HepG2 (cell line): ENCODE results near the gene NEU4. TPM values are rescaled to one million over a fixed set of nuclear protein-coding genes. Genes with fewer than 3 reads are reported as not detected.

ENCODE experiments used
- ARNTL ChIP-seq: sonication (generic); formaldehyde crosslinking; IDR thresholded peaks from 2 replicates; pipeline ENCODE4 v1.4.0; 2020; ENCODE audit warnings: mild to moderate bottlenecking, missing genetic modification reagents
- DNMT1 ChIP-seq: sonication (generic); formaldehyde crosslinking; IDR thresholded peaks from 2 replicates; pipeline ENCODE4 v1.5.1; 2020; ENCODE audit warnings: mild to moderate bottlenecking, missing genetic modification reagents
- ETV5 ChIP-seq: IDR thresholded peaks from 2 replicates; pipeline ENCODE4 v1.6.1; 2018; ENCODE audit warnings: missing biosample characterization, missing genetic modification reagents, inconsistent platforms, borderline replicate concordance
- GATAD1 ChIP-seq: IDR thresholded peaks from 2 replicates; pipeline ENCODE4 v1.6.1; 2016; ENCODE audit warnings: missing genetic modification reagents, missing compliant biosample characterization
- GMEB1 ChIP-seq: sonication (generic); formaldehyde crosslinking; IDR thresholded peaks from 2 replicates; pipeline ENCODE4 v1.5.1; 2020; ENCODE audit warnings: missing genetic modification reagents, mild to moderate bottlenecking, borderline replicate concordance
- HOMEZ ChIP-seq: IDR thresholded peaks from 2 replicates; pipeline ENCODE4 v1.6.1; 2016; ENCODE audit warnings: low read depth
- MEF2D ChIP-seq: sonication (generic); formaldehyde crosslinking; IDR thresholded peaks from 2 replicates; pipeline ENCODE4 v1.5.1; 2020; ENCODE audit warnings: mild to moderate bottlenecking, missing genetic modification reagents
- NCOR1 ChIP-seq: fragments of 200-600 bp; sonication (generic); IDR thresholded peaks from 2 replicates; pipeline ENCODE4 v1.7.0; 2017; ENCODE audit warnings: antibody characterized with exemption, low read length, borderline replicate concordance
- PAX8 ChIP-seq: sonication (generic); formaldehyde crosslinking; IDR thresholded peaks from 2 replicates; pipeline ENCODE4 v1.8.0; 2022; ENCODE audit warnings: mild to moderate bottlenecking, missing genetic modification reagents, borderline replicate concordance
- RBFOX2 ChIP-seq: fragments of 200-400 bp; formaldehyde crosslinking; IDR thresholded peaks from 2 replicates; pipeline ENCODE4 v1.6.1; 2017; ENCODE audit warnings: low read depth, mild to moderate bottlenecking, low read length
- RXRA ChIP-seq: sonication (generic); formaldehyde crosslinking; IDR thresholded peaks from 2 replicates; pipeline ENCODE4 v1.5.1; 2020; ENCODE audit warnings: missing genetic modification reagents
- SIX1 ChIP-seq: sonication (generic); formaldehyde crosslinking; IDR thresholded peaks from 2 replicates; pipeline ENCODE4 v1.4.0; 2020; ENCODE audit warnings: missing genetic modification reagents, borderline replicate concordance
- ZBTB3 ChIP-seq: sonication (generic); formaldehyde crosslinking; IDR thresholded peaks from 2 replicates; pipeline ENCODE4 v1.4.0; 2020; ENCODE audit warnings: low read depth, mild to moderate bottlenecking, moderate library complexity, missing genetic modification reagents, borderline replicate concordance
- ZNF160 ChIP-seq: sonication (generic); formaldehyde crosslinking; IDR thresholded peaks from 2 replicates; pipeline ENCODE4 v1.8.0; 2022; ENCODE audit warnings: mild to moderate bottlenecking, inconsistent platforms, missing genetic modification reagents
- ZNF230 ChIP-seq: sonication (generic); formaldehyde crosslinking; IDR thresholded peaks from 2 replicates; pipeline ENCODE4 v1.4.0; 2020; ENCODE audit warnings: mild to moderate bottlenecking, missing genetic modification reagents
- ZNF331 ChIP-seq: sonication (generic); formaldehyde crosslinking; IDR thresholded peaks from 2 replicates; pipeline ENCODE4 v1.4.0; 2020; ENCODE audit warnings: missing genetic modification reagents
- ZNF549 ChIP-seq: sonication (generic); formaldehyde crosslinking; IDR thresholded peaks from 2 replicates; pipeline ENCODE4 v1.5.0; 2020; ENCODE audit warnings: missing genetic modification reagents
- ZNF772 ChIP-seq: sonication (generic); formaldehyde crosslinking; IDR thresholded peaks from 2 replicates; pipeline ENCODE4 v1.5.0; 2020; ENCODE audit warnings: mild to moderate bottlenecking, missing genetic modification reagents
- ZNF773 ChIP-seq: sonication (generic); formaldehyde crosslinking; IDR thresholded peaks from 2 replicates; pipeline ENCODE4 v1.4.0; 2020; ENCODE audit warnings: missing genetic modification reagents, borderline replicate concordance
- ZNF83 ChIP-seq: sonication (generic); formaldehyde crosslinking; IDR thresholded peaks from 2 replicates; pipeline ENCODE4 v1.4.0; 2020; ENCODE audit warnings: missing genetic modification reagents, mild to moderate bottlenecking, borderline replicate concordance
- ZNF839 ChIP-seq: sonication (generic); formaldehyde crosslinking; IDR thresholded peaks from 2 replicates; pipeline ENCODE4 v1.4.0; 2020; ENCODE audit warnings: missing genetic modification reagents, mild to moderate bottlenecking, borderline replicate concordance
- polyA plus RNA-seq, 8 experiments: library from polyadenylated mRNA; depleted of rRNA in 3 of 8; stranded (reverse) in 7 of 8; unstranded in 1 of 8; fragments of >200 nt; fragmentation: Illumina TruSeq in 4 of 8; extraction: Trizol in 4 of 8; gene quantifications; 2 replicates each; pipeline versions ENCODE4 v1.2.1 to v1.2.3, GENCODE V29; 2011 to 2016; ENCODE audit warnings: low read depth in 4 of 8, missing spikeins in 1 of 8, mixed read lengths in 1 of 8; ENCODE audit not compliant: insufficient read depth in 1 of 8
- total RNA-seq, 5 experiments: library from RNA; depleted of rRNA; stranded (reverse); fragments of >200 nt; fragmentation: Illumina TruSeq; extraction: Trizol; gene quantifications; 2 replicates each; pipeline ENCODE4 v1.2.3, GENCODE V29; 2016; ENCODE audit warnings: low read depth in 1 of 5
- TF ChIP-seq, protein P1 (sequence below): sonication (generic); formaldehyde crosslinking; IDR thresholded peaks from 2 replicates; pipeline ENCODE4 v1.4.0; 2020; ENCODE audit warnings: mild to moderate bottlenecking, missing genetic modification reagents, borderline replicate concordance

Gene NEU4
- total and polyA plus RNA-seq, 2 of the 13 experiments (the other 11 are each of a cell fraction or from before 2014, with no cell fraction given) = 53.5 to 107 TPM

DNA sequence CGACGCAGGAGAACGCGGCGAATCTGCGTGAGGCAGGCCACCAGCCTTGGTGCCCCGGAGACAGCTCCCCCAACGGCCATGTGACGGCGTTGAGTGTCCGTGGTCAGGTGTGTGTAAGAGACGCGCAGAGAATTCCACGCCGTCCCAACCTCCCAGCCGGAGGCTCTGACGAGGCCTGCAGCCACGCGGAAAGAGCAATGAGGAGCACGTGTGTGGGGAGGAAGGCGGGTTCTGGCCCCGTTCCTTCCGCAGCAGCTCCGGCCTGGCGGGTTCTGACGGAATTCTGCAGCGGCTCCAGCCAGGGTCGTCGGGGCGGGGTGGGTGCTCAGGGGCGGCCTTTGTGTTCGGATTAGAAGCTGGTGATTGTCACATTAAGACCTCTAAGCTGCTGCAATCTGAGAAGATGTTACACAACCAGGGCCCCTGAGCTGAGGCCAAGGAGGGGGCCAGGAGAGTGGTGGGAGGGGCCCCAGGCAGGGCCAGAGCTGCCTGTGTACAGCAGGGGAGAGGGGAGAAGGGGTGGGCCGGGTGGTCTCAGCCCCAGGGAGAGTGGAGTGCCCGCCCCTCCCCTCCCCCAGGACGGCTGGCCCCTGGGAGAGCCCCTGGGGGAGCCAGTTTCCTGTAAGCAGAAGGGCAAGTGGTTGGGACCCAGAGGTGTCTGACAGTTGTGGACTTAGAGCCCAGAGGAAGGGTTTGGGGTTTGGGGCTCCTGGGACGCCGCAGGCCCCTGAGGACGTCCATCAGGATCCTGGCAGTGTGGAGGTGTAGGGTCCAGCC lies 37.5 kb upstream of the NEU4 start (continued):
- peak; percentile 88; the same call in 1 of the 2 replicates for TF ChIP-seq ZNF839 (CRISPR knock-in tag)
- TF ChIP-seq MEF2D = peak; percentile 89; the same call in 1 of the 2 replicates
- TF ChIP-seq ZNF772 (CRISPR knock-in tag) = 0 out of 2 replicates have a peak, but pooled peaks have one; percentile 8
- peak; percentile 80; the same call in 1 of the 2 replicates for TF ChIP-seq PAX8 (CRISPR knock-in tag)
- no peak; the same call in 1 of the 2 replicates for TF ChIP-seq ZNF160 (CRISPR knock-in tag)
- TF ChIP-seq, protein P1, sequence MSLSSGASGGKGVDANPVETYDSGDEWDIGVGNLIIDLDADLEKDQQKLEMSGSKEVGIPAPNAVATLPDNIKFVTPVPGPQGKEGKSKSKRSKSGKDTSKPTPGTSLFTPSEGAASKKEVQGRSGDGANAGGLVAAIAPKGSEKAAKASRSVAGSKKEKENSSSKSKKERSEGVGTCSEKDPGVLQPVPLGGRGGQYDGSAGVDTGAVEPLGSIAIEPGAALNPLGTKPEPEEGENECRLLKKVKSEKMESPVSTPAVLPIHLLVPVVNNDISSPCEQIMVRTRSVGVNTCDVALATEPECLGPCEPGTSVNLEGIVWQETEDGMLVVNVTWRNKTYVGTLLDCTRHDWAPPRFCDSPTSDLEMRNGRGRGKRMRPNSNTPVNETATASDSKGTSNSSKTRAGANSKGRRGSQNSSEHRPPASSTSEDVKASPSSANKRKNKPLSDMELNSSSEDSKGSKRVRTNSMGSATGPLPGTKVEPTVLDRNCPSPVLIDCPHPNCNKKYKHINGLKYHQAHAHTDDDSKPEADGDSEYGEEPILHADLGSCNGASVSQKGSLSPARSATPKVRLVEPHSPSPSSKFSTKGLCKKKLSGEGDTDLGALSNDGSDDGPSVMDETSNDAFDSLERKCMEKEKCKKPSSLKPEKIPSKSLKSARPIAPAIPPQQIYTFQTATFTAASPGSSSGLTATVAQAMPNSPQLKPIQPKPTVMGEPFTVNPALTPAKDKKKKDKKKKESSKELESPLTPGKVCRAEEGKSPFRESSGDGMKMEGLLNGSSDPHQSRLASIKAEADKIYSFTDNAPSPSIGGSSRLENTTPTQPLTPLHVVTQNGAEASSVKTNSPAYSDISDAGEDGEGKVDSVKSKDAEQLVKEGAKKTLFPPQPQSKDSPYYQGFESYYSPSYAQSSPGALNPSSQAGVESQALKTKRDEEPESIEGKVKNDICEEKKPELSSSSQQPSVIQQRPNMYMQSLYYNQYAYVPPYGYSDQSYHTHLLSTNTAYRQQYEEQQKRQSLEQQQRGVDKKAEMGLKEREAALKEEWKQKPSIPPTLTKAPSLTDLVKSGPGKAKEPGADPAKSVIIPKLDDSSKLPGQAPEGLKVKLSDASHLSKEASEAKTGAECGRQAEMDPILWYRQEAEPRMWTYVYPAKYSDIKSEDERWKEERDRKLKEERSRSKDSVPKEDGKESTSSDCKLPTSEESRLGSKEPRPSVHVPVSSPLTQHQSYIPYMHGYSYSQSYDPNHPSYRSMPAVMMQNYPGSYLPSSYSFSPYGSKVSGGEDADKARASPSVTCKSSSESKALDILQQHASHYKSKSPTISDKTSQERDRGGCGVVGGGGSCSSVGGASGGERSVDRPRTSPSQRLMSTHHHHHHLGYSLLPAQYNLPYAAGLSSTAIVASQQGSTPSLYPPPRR (CRISPR knock-in tag) = peak; percentile 77
- TF ChIP-seq ZBTB3 = no peak; the same call in 1 of the 2 replicates
- peak; percentile 54; the same call in 1 of the 2 replicates for TF ChIP-seq GMEB1 (CRISPR knock-in tag)
- peak; percentile 31; the same call in 1 of the 2 replicates for TF ChIP-seq GATAD1
- peak; percentile 94 for TF ChIP-seq RBFOX2
- peak; percentile 77 for TF ChIP-seq ETV5 (CRISPR knock-in tag)
- no peak for TF ChIP-seq HOMEZ (CRISPR knock-in tag)
- no peak for TF ChIP-seq NCOR1
- no peak for TF ChIP-seq ZNF83 (CRISPR knock-in tag)
- TF ChIP-seq DNMT1 (CRISPR knock-in tag) = peak; percentile 80; the same call in 1 of the 2 replicates
- 0 out of 2 replicates have a peak, but pooled peaks have one; percentile 56 for TF ChIP-seq ZNF773 (CRISPR knock-in tag)
- TF ChIP-seq SIX1 (CRISPR knock-in tag) = peak; percentile 85
- TF ChIP-seq ZNF549 = no peak
- TF ChIP-seq ZNF230 (CRISPR knock-in tag) = no peak; the same call in 1 of the 2 replicates
- TF ChIP-seq RXRA (CRISPR knock-in tag) = peak; percentile 55
- TF ChIP-seq ARNTL (CRISPR knock-in tag) = peak; percentile 91
- TF ChIP-seq ZNF331 (CRISPR knock-in tag) = peak; percentile 66; the same call in 1 of the 2 replicates
